ENCODE measurements around the gene SDHC. TPM values are rescaled to one million over a fixed set of nuclear protein-coding genes. Genes with fewer than 3 reads are reported as not detected.

Gene SDHC
- total RNA-seq, 4 donors from 2014 or later: 27.9 to 144 (median 48.4) TPM

- H3K9me3 ChIP-seq: no peaks in the 10 kb centered on the region
- 82 to 97% methylated on average over 4 of the region's 4 CpGs for WGBS, 2 donors
- H3K27me3 ChIP-seq: no peaks in the 10 kb centered on the region
- TF ChIP-seq CTCF (IDR thresholded peaks at IDR 0.05): no peak
- no peak for TF ChIP-seq EP300 (IDR thresholded peaks at IDR 0.05)
- TF ChIP-seq POLR2A (IDR thresholded peaks at IDR 0.05): no peak
- H3K4me3 ChIP-seq: no peak overlapping the region
- peak overlapping the region in 1 of 4 donors; percentile 3 for H3K27ac ChIP-seq
- H3K4me1 ChIP-seq: peaks cover 0 to 8% (median 0%) of the 10 kb centered on the region in 4 donors
- H3K36me3 ChIP-seq: peaks cover 0 to 66% (median 0%) of the 10 kb centered on the region in 3 donors
- no peak for DNase-seq (ENCODE audit: low spot score in 2 of 2)
These were observed 9.8 kb downstream of the SDHC start for GRCh38 chr1:161324020-161324419.

- Histone ChIP-seq H3K9me3 (no peaks in the 10 kb centered on the region), H3K27ac (no peak overlapping the region), H3K27me3 (no peaks in the 10 kb centered on the region), H3K4me1 (no peaks in the 10 kb centered on the region), H3K36me3 (peaks cover 0 to 98% (median 11%) of the 10 kb centered on the region in 3 donors), H3K4me3 (no peak overlapping the region)
- no peak for DNase-seq (ENCODE audit: low spot score in 2 of 2)
- TF ChIP-seq EP300 (IDR thresholded peaks at IDR 0.05) (no peak), CTCF (IDR thresholded peaks at IDR 0.05) (no peak), POLR2A (IDR thresholded peaks at IDR 0.05) (no peak)
- 64 to 81% methylated on average over 4 of the region's 4 CpGs for WGBS, 2 donors
These were observed 16.2 kb downstream of the SDHC start for GRCh38 chr1:161330346-161330745.

- no peak for DNase-seq (ENCODE audit: low spot score in 2 of 2)
- H3K9me3 ChIP-seq: no peaks in the 10 kb centered on the region
- WGBS, 2 donors: 91 to 94% methylated on average over 9 of the region's 9 CpGs
- H3K27ac ChIP-seq: no peak overlapping the region
- H3K4me1 ChIP-seq: no peaks in the 10 kb centered on the region
- H3K4me3 ChIP-seq: no peak overlapping the region
- peaks cover 0 to 86% (median 11%) of the 10 kb centered on the region in 3 donors for H3K36me3 ChIP-seq
- no peaks in the 10 kb centered on the region for H3K27me3 ChIP-seq
- TF ChIP-seq CTCF (IDR thresholded peaks at IDR 0.05) (no peak), EP300 (IDR thresholded peaks at IDR 0.05) (no peak), POLR2A (IDR thresholded peaks at IDR 0.05) (no peak)
These were observed 19.0 kb downstream of the SDHC start for GRCh38 chr1:161333166-161333565.

GRCh38 chr1:161335796-161336195, 21.6 kb downstream of the SDHC start:
- Histone ChIP-seq H3K27ac (peak overlapping the region in 2 of 4 donors; percentile 32 to 52), H3K36me3 (peaks cover 0 to 73% (median 4%) of the 10 kb centered on the region in 3 donors), H3K9me3 (no peaks in the 10 kb centered on the region), H3K4me1 (peaks cover 0 to 2% (median 0%) of the 10 kb centered on the region in 4 donors), H3K27me3 (no peaks in the 10 kb centered on the region), H3K4me3 (no peak overlapping the region)
- TF ChIP-seq EP300 (IDR thresholded peaks at IDR 0.05) (no peak), POLR2A (IDR thresholded peaks at IDR 0.05) (no peak), CTCF (IDR thresholded peaks at IDR 0.05) (no peak)
- 66 to 72% methylated on average over 3 of the region's 3 CpGs for WGBS, 2 donors
- DNase-seq (ENCODE audit: low spot score in 2 of 2): no peak

- DNase-seq (ENCODE audit: low spot score in 2 of 2): no peak
- Histone ChIP-seq H3K9me3 (no peaks in the 10 kb centered on the region), H3K27ac (no peak overlapping the region), H3K36me3 (peaks cover 0 to 74% (median 0%) of the 10 kb centered on the region in 3 donors), H3K27me3 (no peaks in the 10 kb centered on the region), H3K4me1 (peaks cover 0 to 12% (median 0%) of the 10 kb centered on the region in 4 donors), H3K4me3 (no peak overlapping the region)
- TF ChIP-seq POLR2A (IDR thresholded peaks at IDR 0.05) (no peak), EP300 (IDR thresholded peaks at IDR 0.05) (no peak), CTCF (IDR thresholded peaks at IDR 0.05) (no peak)
- 92 to 93% methylated on average over 2 of the region's 2 CpGs for WGBS, 2 donors
These were observed 28.0 kb downstream of the SDHC start for GRCh38 chr1:161342177-161342576.

Data from tibial nerve (tissue), 4 donors.